Left renal cortex interstitium (tissue), 4 donors: ENCODE measurements around the gene VSTM2A. TPM values are rescaled to one million over a fixed set of nuclear protein-coding genes. Genes with fewer than 3 reads are reported as not detected.

Experiments
- DNase-seq, 4 donors: peaks; one replicate each; pipeline ENCODE4 v3.0.0-alpha.2; 2013; ENCODE audit warnings: low read depth in 4 of 4, low spot score in 2 of 4, missing footprints in 1 of 4
- polyA plus RNA-seq, 4 donors: library from polyadenylated mRNA; unstranded; fragments of 120-200 nt; gene quantifications; one replicate each; pipeline ENCODE4 v1.2.1, GENCODE V29; 2013; ENCODE audit not compliant: insufficient read length in 4 of 4

The VSTM2A gene
- polyA plus RNA-seq, 4 donors: 1.9 to 4.4 (median 2.4) TPM

DNA sequence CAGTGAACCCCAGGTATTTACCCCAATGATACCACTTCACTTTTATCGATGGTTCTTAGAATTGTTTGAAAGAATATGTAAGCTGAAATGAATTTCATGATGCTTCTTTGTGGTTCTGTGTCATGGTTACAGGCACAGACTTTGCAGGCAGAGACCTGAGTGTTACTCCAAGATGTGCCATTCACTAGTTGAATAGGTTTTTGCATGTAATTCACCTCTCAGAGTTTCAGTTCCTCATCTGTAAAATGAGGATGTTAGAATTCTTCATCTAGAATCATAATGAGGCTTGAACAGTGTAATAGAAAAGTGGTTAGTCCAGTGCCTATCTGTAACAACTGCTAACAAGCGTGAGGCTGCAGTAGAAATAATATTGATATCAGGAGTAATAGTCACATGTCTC lies 54.6 kb downstream of the VSTM2A start:
- no peak for DNase-seq

GRCh38 chr7:54615537-54615936 lies 73.4 kb downstream of the VSTM2A start:
- DNase-seq: no peak

Other genes starting within 250 kb of the VSTM2A start
- 100 to 1,000 TPM; 143 to 196 (median 183) TPM for gene SEC61G, start 216.8 kb downstream of the VSTM2A start, polyA plus RNA-seq